Activated CD4-positive, CD25-positive, alpha-beta regulatory T cell (primary cell): Measurements from ENCODE around the gene TMCC1.
"Not testable (repeated sequence)": the region's sequence is repeated elsewhere in the genome, so short reads cannot be mapped to it uniquely, and the experiment has no call there.

Experiments
- DNase-seq, 4 experiments: peaks; one replicate each; lab custom pipeline; 2025; lab: John Stamatoyannopoulos, UW

TMCC1 gene

DNA sequence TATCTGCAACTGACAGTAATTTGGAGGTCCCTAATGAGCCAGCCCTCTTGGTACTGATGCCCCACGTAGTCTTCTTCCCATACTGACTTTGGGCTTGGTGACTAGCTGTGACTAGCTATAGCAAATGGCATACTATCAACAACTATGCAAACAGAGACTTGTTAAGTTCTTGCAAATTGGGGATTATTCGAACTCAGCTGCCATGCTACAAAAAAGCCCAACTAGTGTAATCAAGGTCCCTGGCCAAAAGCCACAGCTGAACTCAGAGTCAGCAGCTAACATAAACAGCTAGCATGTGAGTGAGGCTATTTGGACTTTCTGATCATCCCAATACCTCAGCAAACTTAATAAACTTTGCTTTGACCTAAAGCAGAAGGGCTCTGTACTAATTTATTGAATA, 165.8 kb downstream of the TMCC1 start:
- DNase-seq: no peak

DNA sequence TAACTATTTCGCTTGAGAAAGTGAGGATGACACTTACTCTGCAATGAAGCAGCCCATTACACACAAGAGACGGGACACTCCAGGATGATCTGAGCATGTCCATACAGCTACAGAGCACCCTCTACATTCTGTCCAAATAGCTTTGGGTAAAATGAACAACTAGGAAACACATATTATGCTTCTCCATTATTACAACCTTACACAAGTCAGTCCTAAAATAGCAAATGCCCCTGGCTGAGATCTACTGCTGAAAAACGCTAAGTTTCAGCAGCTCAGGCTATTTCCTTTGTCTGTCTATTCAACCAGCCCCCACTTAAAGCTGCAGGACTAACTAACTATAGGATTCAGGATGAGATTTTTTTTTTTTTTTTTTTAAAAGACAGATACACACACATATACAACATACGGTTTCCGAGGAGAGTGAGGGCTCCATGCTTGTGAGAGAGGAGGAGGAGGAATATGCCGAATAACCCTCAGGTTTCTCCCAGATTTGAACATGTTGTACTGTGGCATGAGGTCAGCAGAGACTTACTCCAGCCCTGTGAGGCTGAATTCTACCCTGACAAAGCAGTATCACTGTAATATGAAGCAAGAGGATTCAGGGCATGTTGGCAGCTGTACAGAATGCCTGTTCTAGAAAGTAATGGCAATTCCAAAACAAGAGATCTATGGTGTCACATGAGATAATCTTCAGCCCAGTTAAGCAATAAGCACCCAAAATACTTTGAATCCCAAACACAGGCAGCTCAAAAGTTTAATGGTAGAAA, 169.8 kb downstream of the TMCC1 start:
- no peak for DNase-seq

DNA sequence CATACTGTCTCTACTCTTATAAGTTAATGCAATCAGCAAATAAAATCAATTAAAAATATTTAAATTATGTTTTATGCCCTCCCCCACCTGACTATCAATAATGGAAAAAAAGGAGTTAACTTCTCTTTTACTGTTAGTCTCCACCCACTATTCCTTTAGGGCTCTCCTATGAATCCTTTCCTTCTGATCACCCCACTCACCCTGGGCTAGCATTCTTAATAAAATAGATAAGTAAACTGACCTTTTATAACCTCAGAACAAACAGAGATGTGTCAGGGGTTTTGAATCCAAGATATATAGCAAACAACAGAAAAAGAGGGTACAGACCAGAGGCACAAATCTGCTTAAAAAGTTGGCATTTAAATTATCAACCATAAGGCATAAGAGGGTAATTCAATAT, 171.0 kb downstream of the TMCC1 start:
- DNase-seq: no peak

DNA sequence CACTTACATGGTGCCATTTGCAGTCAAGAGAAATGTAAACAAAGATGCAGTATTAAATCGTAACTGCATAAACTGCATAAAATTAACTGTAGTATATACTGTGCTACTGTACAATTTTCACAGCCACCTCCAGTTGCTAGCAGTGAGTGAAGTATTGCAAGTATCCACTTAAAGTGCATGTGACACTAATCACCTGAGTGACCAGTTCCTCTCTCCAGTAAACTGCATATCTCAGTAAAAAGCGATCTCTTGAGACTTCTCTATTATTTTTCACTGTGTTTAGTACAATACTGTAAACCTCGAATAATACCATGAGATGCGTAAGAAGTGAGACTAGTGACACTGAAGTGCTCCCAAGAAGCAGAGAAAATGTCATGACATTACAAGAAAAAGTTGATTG, 175.3 kb downstream of the TMCC1 start:
- DNase-seq: no peak

DNA sequence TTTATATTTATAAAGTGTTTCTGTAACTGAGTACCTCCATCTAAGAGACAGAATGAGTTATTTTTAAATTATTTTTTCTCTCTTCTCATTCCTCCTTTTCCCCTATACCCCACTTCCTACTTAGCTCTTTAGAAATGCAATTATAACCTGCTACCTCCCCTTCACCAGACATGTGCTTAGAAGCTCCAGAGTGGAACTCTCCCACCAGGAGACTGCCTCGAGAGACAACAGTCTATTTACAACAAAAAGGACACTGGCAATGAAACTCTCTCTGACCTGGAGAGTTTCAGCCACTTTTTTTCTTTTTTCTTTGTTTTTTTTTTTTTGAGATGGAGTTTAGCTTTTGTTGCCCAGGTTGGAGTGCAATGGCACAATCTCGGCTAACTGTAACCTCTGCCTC, 177.7 kb downstream of the TMCC1 start:
- DNase-seq: no peak

DNA sequence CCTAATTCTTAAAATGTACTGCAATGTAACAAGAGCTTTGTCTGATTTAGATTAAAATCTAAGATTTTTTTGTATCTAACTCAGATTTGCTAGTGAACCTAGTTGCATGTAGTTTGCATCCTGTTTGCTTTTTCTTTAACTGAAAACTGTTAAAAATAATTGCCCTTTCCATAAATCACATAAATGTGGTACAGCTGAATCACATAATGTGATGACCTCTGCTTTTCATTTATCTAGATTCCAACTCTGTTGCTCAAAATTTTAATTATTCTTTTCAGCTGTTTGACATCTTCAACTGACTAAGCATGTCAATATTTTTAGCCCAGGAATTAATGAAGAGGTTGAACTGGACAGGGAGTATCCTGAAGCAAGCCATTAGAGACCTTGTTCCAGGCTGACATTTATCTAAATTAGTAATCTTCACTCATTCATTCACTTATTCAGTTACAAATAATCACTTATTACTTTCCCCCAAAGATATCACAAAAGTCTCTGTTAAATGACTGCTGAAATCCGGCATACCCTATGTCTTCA, 185.1 kb downstream of the TMCC1 start:
- DNase-seq: no peak

DNA sequence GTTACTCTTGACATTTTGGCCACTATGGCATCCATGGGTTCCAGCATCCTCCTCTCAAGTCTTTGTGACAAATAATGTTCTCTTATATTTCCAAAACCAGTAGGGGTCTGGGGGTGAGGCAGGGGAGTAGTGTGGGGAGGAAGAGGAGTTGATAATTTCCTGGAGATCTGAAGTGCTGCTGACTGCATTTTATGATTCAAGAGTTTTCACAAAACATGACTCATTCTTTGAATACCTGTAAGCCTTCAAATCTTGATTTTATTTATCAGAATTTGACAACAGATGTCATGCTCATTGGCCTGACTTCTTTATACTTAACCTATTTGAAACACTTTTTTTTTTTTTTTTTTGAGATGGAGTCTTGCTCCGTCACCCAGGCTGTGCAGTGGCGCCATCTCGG, 188.2 kb downstream of the TMCC1 start:
- no peak for DNase-seq

DNA sequence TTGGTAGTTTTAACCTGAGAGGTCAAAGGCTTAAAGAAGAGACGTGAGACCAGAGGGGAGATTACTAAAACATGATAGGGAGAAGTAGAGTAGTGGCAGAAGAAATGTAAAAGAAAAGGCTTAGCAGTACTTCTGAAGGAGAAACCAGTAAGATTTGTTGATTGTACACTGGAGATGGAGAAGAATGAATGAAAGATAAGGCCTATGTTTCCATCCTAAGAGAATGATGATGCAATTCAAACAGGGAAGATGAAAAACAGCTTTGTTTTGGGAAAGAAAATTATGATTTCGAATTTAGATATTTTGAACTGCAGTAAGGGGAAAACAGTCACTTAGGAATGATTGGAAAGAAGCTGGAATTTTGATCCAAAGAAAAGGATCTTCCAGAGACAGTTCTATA, 189.6 kb downstream of the TMCC1 start:
- DNase-seq: no peak

DNA sequence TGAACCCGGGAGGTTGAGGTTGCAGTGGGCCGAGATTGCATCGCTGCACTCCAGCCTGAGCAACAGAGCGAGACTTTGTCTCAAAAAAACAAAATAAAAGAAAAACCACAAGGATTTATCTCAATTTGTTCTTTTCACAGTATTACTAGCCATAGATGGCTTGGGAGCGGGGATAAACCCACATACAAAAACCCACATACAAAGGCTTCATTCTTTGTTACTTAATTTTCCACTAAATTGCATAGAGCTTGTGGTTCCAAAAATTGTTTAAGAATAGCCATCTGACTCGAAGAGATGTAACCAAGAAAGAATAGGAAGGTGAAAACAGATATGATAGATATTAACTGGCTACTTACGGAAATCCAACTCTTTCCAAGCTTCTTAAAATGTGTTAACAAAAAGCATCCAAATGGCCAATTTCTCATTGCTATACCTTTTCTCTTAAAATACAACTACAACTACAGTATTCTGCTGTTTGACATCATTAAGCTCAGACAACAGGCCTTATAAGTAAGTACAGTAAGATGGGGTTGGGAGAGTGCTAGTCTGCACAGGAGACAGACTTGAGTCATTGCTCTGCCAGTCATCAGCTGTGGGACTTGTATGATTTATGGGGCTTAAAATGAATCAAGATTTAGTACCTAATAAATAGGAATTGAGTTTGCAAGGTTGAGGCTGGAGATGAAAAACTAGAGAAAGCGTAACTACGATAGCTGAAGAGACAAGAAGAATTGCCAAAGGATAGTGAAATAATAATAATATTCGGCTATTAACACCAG, 190.4 kb downstream of the TMCC1 start:
- no peak for DNase-seq

DNA sequence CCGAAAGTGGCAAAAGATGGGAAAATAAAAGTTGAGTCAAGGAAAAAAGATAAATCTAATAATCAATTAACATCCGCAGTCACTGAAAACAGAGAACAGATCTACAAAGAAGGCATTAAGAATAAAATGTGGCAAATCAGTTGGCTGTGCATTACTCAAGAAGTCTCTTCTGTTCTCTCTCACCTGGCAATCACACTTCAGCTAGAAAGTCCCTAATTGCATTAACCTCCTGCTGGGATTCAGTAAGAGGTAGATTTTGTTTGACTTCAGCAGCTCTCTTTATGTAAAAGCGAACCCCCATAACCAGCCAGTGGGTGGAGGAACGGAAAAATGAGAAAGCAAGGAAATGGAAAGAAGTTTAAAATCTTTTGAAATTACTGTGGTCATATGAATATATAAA, 192.3 kb downstream of the TMCC1 start:
- no peak for DNase-seq

DNA sequence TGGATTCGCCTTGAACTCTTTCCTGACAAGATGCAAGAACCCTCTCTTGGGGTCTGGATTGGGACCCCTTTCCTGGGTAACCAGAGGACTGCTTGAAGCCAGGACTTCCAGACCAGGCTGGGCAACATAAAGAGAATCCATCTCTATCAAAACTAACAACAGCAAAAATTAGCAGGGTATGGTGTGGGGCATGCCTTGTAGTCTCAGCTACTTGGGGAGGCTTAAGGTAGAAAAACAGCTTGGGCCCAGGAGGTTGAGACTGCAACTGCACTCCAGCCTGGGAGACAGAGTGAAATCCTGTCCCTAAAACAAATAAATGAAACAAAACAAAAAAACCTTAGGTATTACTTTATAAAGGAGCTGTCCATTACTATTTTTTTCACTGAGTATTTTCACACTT, 193.9 kb downstream of the TMCC1 start:
- no peak for DNase-seq

DNA sequence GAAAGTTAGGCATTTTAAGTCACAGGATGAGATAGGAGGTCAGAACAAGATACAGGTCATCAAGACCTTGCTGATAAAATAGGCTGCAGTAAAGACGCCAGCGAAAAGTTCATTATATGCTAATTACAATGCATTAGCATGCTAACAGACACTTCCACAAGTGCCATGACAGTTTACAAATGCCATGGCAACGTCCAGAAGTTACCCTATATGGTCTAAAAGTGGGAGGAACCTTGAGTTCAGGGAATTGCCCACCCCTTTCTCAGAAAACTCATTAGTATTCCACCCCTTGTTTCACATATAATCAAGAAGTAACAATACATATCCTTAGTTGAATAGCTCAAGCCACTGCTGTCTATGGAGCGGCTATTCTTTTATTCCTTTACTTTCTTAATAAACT, 194.3 kb downstream of the TMCC1 start:
- DNase-seq: no peak

DNA sequence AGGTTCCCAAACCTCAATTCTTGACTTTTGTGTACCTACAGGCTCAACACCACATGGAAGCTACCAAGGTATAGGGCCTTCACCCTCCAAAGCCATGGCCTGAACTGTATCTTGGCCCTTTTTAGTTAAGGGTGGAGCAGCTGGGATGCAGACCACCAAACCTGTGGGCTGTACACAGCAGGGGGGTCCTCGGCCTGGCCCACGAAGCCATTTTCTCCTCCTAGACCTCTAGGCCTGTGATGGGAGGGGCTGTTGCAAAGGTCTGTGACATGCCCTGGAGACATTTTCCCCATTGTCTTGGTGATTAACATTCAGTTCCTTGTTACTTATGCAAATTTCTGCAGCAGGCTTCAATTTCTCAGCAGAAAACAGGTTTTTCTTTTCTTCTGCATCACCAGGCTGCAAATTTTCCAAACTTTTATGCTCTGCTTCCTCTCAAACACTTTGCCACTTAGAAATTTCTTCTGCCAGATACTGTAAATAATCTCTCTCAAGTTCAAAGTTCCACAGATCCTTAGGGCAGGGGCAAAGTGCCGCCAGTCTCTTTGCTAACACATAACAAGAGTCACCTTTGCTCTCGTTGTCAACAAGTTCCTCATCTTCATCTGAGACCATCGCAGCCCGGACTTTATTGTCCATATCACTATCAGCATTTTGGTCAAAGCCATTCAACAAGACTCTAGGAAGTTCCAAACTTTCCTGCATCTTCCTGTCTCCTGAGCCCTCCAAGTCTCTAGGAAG, 196.1 kb downstream of the TMCC1 start:
- no peak for DNase-seq

DNA sequence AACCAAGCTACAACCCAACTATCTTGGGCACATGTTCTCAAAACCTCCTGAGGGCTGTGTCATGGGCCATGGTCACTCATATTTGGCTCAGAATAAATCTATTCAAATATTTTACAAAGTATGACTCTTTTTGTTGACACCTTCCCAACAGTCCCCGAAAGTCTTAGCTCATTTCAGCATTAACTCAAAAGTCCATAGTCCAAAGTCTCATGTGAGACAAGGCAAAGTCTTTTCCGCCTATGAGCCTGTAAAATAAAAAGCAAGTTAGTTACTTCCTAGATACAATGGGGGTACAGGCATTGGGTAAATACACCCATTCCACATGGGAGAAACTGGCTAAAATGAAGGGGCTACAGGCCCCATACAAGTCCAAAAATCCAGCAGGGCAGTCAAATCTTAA, 197.1 kb downstream of the TMCC1 start:
- not testable (repeated sequence) for DNase-seq

DNA sequence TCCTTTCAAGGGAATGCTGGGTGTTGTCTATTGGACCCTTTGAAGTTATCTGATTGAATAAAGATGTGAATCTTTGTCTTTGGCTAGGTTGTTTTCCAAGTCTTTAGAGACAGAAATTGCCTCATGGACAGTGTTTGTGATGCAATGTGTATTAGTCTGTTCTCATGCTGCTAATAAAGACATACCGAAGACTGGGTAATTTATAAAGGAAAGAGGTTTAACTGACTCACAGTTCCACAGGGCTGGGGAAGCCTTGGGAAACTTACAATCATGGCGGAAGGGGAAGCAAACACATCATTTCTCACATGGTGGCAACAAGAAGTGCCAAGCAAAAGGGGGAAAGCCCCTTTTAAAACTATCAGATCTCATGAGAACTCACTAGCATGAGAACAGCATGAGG, 198.3 kb downstream of the TMCC1 start:
- no peak for DNase-seq

DNA sequence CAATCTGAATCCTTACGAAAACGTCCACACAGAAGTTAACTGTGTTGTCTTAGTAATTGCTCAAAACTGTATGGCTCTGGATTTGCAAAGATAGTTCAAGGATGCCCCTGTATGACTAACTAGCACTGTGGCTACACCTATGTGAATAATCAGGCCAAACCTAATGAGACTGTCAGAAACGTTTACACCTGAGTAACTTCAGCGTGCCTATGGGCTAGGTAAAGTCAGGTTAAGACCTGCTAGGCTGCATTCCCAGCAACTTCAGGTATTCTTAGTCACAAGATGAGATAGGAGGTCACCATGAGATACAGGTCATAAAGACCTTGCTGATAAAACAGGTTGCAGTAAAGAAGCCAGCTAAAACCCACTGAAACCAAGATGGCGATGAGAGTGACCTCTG, 199.3 kb downstream of the TMCC1 start:
- DNase-seq: no peak

DNA sequence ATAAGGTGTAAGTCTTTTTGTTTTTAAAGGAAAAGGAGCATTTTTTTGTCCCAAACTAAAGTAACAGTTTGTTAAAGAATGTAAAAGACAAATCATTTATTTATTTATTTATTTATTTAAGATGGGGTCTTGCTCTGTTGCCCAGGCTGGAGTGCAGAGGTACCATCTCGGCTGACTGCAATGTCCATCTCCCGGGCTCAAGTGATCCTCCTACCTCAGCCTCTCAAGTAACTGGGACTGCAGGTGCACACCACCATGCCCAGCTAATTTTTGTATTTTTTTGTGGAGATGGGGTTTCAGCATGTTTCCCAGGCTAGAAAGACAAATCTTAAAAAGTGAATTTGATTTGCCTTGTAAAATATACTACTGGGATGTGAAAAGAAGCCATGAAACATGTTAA, 200.8 kb downstream of the TMCC1 start:
- no peak for DNase-seq

DNA sequence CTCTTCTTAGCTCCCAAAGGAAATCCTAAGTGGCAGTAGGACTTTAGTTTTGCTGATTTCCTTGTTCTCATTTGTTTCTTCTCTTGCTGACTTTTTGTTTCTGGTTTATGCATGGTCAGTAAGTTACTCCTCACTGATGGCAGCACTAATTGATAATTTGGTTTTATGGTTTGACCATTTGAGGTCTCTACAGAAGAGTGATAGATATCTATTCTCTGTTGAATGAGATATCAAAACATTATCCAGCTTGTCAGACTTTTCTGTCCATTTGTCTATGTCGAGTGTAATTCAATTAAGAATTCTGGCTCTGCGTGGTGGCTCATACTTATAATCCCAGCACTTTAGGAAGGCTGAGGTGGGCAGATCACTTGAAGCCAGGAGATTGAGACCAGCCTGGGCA, 202.5 kb downstream of the TMCC1 start:
- DNase-seq: no peak

DNA sequence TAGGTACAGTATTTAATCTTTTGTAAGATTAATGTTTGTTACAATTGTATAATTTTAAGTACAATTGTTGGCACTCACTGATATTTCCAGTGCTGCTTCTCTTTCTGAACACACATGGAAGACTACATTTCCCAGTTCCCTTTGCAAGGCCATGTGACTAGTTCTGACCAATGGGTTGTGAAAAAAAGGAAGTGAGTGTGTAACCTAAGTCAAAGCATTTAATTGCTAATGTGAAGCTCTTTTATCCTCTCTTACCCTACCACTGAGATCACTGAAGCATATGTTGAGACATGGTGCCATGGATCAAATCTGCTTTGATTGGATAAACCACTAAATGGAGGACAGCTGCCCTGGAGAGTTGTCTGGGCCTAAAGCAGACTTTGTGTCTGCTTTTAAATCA, 203.1 kb downstream of the TMCC1 start:
- no peak for DNase-seq

DNA sequence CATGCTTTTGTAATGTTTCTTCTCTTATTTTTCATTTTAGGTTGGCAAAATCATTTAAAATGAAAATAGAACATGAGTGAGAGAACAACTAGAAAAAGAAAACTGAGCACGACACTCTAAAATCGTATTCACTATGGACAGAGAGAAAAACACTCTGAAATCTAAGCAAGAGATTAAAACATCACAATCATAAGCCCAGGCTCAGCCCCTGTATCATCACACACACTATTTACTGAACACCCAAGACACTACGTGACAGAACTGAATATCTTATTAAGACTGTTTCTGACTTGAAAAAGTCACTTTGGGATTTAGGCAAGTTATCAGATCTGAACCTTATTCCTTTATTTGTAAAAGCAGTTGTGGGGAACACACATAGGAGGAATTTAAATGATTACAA, 204.5 kb downstream of the TMCC1 start:
- DNase-seq: no peak

DNA sequence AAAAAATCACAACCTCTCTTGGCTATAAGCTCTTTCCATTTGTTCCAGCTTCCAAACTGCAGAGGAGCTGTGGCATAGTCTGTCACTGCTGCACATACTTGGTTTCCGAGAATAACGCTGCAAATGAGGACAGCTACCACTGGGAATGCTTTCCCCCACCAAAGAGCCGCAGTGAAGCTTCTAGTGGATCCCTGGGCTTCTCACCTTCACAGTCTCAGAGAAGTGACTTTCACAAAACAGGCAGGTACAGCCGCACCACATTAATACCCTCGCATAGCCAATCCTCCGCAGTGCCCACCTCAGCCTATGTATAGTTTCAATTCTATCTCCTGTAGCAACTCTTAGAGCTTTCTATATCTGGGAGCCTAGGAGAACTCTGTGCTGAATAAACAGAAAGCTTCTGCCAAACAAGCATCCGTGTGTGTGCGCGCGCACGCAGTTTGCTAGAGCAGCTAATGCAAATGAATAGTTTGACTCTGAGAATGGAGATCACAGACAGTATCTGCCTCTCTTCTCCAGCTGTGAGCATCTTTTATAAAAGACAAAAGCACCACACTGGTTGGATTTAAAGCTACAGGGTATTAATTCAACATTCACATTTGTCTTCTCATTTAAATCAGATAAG, 205.1 kb downstream of the TMCC1 start:
- no peak for DNase-seq

DNA sequence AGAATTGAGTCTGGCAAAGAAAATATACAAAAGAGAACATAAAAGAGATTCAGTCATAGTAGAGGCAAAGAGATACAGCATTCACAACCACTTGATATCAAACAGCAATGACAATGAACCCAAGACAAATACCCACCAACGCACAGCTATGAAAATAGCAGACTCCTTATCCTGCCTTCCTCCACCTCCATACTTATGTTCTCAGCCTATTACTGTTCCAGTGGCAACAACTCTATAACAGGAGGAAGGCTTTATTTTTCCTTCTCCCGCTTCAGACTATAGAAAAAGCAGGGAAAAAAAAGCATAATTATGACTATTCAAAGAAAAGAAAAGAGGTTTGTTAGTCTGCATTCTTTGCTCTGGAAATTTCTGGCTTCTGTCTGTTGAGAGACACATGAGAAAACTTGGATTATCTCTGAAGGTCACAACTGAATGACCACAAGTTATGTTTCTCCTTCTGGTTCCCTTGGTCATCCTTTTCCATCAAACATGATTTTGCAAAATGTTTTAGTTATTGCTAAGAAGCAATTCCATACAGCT, 205.9 kb downstream of the TMCC1 start:
- no peak for DNase-seq
